HK-2 (cell line): ENCODE data around the gene DCDC2C.

ENCODE experiments used
- DNase-seq: peaks from one replicate; pipeline ENCODE4 v3.0.0-alpha.2; 2018; ENCODE audit not compliant: unreplicated experiment

The DCDC2C gene

GRCh38 chr2:3895021-3895420, 191.6 kb downstream of the DCDC2C start:
- DNase-seq = no peak
